GM23248 (cell line): ENCODE data around the gene RXRB. TPM values are rescaled to one million over a fixed set of nuclear protein-coding genes. Genes with fewer than 3 reads are reported as not detected.

Source experiments
- DNase-seq: peaks from one replicate; pipeline ENCODE4 v3.0.0-alpha.2; 2015
- H2AFZ ChIP-seq: fragments of 200-600 bp; sonication (generic); 2 replicates; pipeline ENCODE4 v1.6.1; 2016; ENCODE audit warnings: antibody characterized with exemption
- H3F3A ChIP-seq: fragments of 200-600 bp; sonication (generic); 2 replicates; pipeline ENCODE4 v1.6.1; 2016; ENCODE audit warnings: mild to moderate bottlenecking, antibody characterized with exemption, mixed run types; ENCODE audit not compliant: insufficient read depth
- H3K27ac ChIP-seq: fragments of 200-600 bp; sonication (generic); 2 replicates; pipeline ENCODE4 v1.5.1; 2016; ENCODE audit warnings: mild to moderate bottlenecking
- H3K27me3 ChIP-seq: fragments of 200-600 bp; sonication (generic); replicated peaks from 2 replicates; pipeline ENCODE4 v1.6.1; 2016; ENCODE audit warnings: mild to moderate bottlenecking; ENCODE audit not compliant: insufficient read depth
- H3K36me3 ChIP-seq: fragments of 200-600 bp; sonication (generic); 2 replicates; pipeline ENCODE4 v1.6.1; 2016; ENCODE audit warnings: low read depth, mild to moderate bottlenecking
- H3K4me1 ChIP-seq: fragments of 200-600 bp; sonication (generic); 2 replicates; pipeline ENCODE4 v1.6.1; 2016; ENCODE audit warnings: mild to moderate bottlenecking; ENCODE audit not compliant: insufficient read depth
- H3K4me2 ChIP-seq: fragments of 200-600 bp; sonication (generic); one replicate; pipeline ENCODE4 v1.6.1; 2016; ENCODE audit warnings: mild to moderate bottlenecking; ENCODE audit not compliant: unreplicated experiment
- H3K4me3 ChIP-seq: fragments of 200-600 bp; sonication (generic); 2 replicates; pipeline ENCODE4 v1.5.1; 2016; ENCODE audit warnings: mild to moderate bottlenecking
- H3K79me2 ChIP-seq: fragments of 200-600 bp; sonication (generic); 2 replicates; pipeline ENCODE4 v1.6.1; 2016; ENCODE audit warnings: mild to moderate bottlenecking; ENCODE audit not compliant: insufficient read depth
- H3K9ac ChIP-seq: fragments of 200-600 bp; sonication (generic); 2 replicates; pipeline ENCODE4 v1.6.1; 2016; ENCODE audit warnings: mild to moderate bottlenecking
- H3K9me2 ChIP-seq: fragments of 200-600 bp; sonication (generic); 2 replicates; pipeline ENCODE4 v1.6.1; 2016; ENCODE audit warnings: mixed run types, mild to moderate bottlenecking, moderate library complexity; ENCODE audit not compliant: insufficient read depth
- H3K9me3 ChIP-seq: fragments of 200-600 bp; sonication (generic); one replicate; pipeline ENCODE4 v1.6.1; 2017; ENCODE audit warnings: low read depth
- H4K20me1 ChIP-seq: fragments of 200-600 bp; sonication (generic); 2 replicates; pipeline ENCODE4 v1.6.0; 2016; ENCODE audit not compliant: insufficient read depth
- EZH2 ChIP-seq: fragments of 200-600 bp; sonication (generic); IDR thresholded peaks from 2 replicates; pipeline ENCODE4 v1.6.1; 2018; ENCODE audit warnings: antibody characterized with exemption, mild to moderate bottlenecking; ENCODE audit not compliant: insufficient read depth, poor library complexity, severe bottlenecking
- EZH2phosphoT487 ChIP-seq: fragments of 200-600 bp; sonication (generic); IDR thresholded peaks from 2 replicates; pipeline ENCODE4 v1.6.1; 2018; ENCODE audit warnings: antibody characterized with exemption, moderate library complexity, mild to moderate bottlenecking, low read depth; ENCODE audit not compliant: insufficient read depth
- WGBS, 2 experiments: methylation state at CpG; one replicate each; pipeline ENCODE4 v1.1.6; 2015 to 2017; ENCODE audit warnings: low lambda C conversion rate in 2 of 2, low coverage in 1 of 2; ENCODE audit errors: missing lambda C conversion rate in 2 of 2; 5-methylcytosine and 5-hydroxymethylcytosine counted together
- in situ Hi-C: fragments of 300-500 bp; cut with MboI; formaldehyde crosslinking; loops from 2 replicates; pipeline ENCODE4 v1.15.0; 2020
- microRNA counts: library from miRNA; unstranded; fragments of <30 nt; microRNA quantifications from one replicate; lab custom pipeline; 2016
- microRNA-seq: library from miRNA; unstranded; fragments of <30 nt; microRNA quantifications from one replicate; pipeline ENCODE4, GENCODE V29; 2016; ENCODE audit warnings: borderline number of aligned reads
- polyA plus RNA-seq: library from polyadenylated mRNA; unstranded; fragments of >200 nt; fragmentation: Nextera tagmentation; extraction: Ambion mirVana; gene quantifications from 2 replicates; pipeline ENCODE4 v1.2.1, GENCODE V29; 2016
- small RNA-seq: library from RNA; depleted of rRNA; stranded (forward); fragments of <200 nt; gene quantifications from one replicate; pipeline ENCODE3, GENCODE V24; 2014; ENCODE audit warnings: low read depth, low replicate concordance
- total RNA-seq: library from RNA; depleted of rRNA; stranded (reverse); fragments of >200 nt; shearing (Covaris generic); gene quantifications from 2 replicates; pipeline ENCODE4 v1.2.3, GENCODE V29; 2014; rRNA removed

RXRB gene
- total and polyA plus RNA-seq, 2 experiments from 2014 or later: 27.7 to 28.1 TPM

GRCh38 chr6:33147807-33148666 lies 52.4 kb downstream of the RXRB start:
- no peak overlapping the region for H2AFZ ChIP-seq
- no peaks in the 10 kb centered on the region for H3K79me2 ChIP-seq
- TF ChIP-seq EZH2phosphoT487 (no peak), EZH2 (no peak)
- H3K9ac ChIP-seq: no peak overlapping the region
- no peaks in the 10 kb centered on the region for H3K9me3 ChIP-seq
- H3K36me3 ChIP-seq: no peaks in the 10 kb centered on the region
- in situ Hi-C loops: loop anchor here (10.0 kb wide), 1 partner anchor 133 kb away; no protein-coding TSS in a partner anchor
- H4K20me1 ChIP-seq: no peaks in the 10 kb centered on the region
- H3K27me3 ChIP-seq: peaks cover 19% of the 10 kb centered on the region
- H3K9me2 ChIP-seq: no peaks in the 10 kb centered on the region
- H3K4me1 ChIP-seq: no peaks in the 10 kb centered on the region
- H3K4me2 ChIP-seq: no peak overlapping the region
- 36 to 38% methylated on average over 8 of the region's 8 CpGs for WGBS, 2 experiments
- peaks cover 4% of the 10 kb centered on the region; the same call in 1 of the 2 replicates for H3F3A ChIP-seq
- no peak overlapping the region for H3K4me3 ChIP-seq
- no peak overlapping the region for H3K27ac ChIP-seq
- DNase-seq: peak; percentile 74

DNA sequence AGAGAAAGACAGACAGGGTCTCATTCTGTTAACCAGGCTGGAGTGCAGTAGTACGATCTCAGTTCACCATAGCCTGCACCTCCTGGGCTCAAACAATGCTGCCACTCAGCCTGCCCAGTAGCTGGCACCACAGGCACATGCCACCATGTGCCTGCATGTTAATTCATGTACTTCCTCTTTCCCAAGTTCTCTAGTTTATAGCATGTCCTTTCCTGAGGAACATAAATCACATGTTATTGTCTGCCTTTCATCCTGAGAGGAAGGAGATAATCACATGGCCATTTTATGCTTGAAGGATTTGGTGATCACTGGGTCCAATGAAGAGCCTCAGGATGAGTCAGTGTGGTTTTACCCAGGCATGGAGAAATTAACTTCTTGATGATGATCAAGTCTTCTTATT lies 56.1 kb downstream of the RXRB start:
- H4K20me1 ChIP-seq: no peaks in the 10 kb centered on the region
- peak; percentile 30 for DNase-seq
- TF ChIP-seq EZH2 (no peak), EZH2phosphoT487 (no peak)
- no peaks in the 10 kb centered on the region for H3K79me2 ChIP-seq
- no peak overlapping the region for H3K4me2 ChIP-seq
- H3K4me1 ChIP-seq: no peaks in the 10 kb centered on the region
- 35 to 53% methylated on average over 1 of the region's 1 CpG for WGBS, 2 experiments
- H3K9me3 ChIP-seq: no peaks in the 10 kb centered on the region
- in situ Hi-C loops: loop anchor here (10.0 kb wide), 1 partner anchor 130 kb away; no protein-coding TSS in a partner anchor
- H3F3A ChIP-seq: peaks cover 4% of the 10 kb centered on the region; the same call in 1 of the 2 replicates
- H3K36me3 ChIP-seq: no peaks in the 10 kb centered on the region
- no peaks in the 10 kb centered on the region for H3K9me2 ChIP-seq
- H3K9ac ChIP-seq: no peak overlapping the region
- H3K27ac ChIP-seq: no peak overlapping the region
- H2AFZ ChIP-seq: no peak overlapping the region
- H3K4me3 ChIP-seq: no peak overlapping the region
- H3K27me3 ChIP-seq: peaks cover 40% of the 10 kb centered on the region

MicroRNAs encoded within 50 kb of the gene (microRNA counts, 767-probe panel; counts per million panel counts)
- microRNA hsa-miR-219-1-3p (lab: Ali Mortazavi, UCI): 447 counts per million, percentile 86 among the panel's probes with 10 or more counts
- 447 counts per million, percentile 86 among the panel's probes with 10 or more counts for microRNA hsa-miR-219-5p (lab: Ali Mortazavi, UCI)

Small RNA genes within 50 kb of the gene (microRNA-seq; reads per million reads assigned to microRNA genes)
- gene MIR219A1: 3.1 reads per million

Small RNA genes within 50 kb of the gene (small RNA-seq; reads per million reads assigned to genes)
- gene MIR219A1 (not detected), gene RNY4P10 (0.43 reads per million)

Other genes starting within 250 kb of the RXRB start
- 1.1 and 6.3 TPM in 2 replicates for gene HLA-DMA, start 247.6 kb downstream of the RXRB start, total RNA-seq
- gene HLA-DMA, start 247.6 kb downstream of the RXRB start, polyA plus RNA-seq: 5.6 and 6.2 TPM in 2 replicates
- 85.4 and 95.7 TPM in 2 replicates for gene BRD2, start 232.1 kb downstream of the RXRB start, total RNA-seq
- 99.9 and 105 TPM in 2 replicates for gene BRD2, start 232.1 kb downstream of the RXRB start, polyA plus RNA-seq
- gene HLA-DOA, start 191.1 kb downstream of the RXRB start, total RNA-seq: not detected in 2 replicates
- gene HLA-DOA, start 191.1 kb downstream of the RXRB start, polyA plus RNA-seq: 0.18 TPM in 1 of 2 replicates, not detected in the other
- gene HLA-DPA1, start 127.0 kb downstream of the RXRB start, total RNA-seq: 0.89 and 2.5 TPM in 2 replicates
- gene HLA-DPA1, start 127.0 kb downstream of the RXRB start, polyA plus RNA-seq: 4.2 and 4.9 TPM in 2 replicates
- gene HLA-DPB1, start 124.7 kb downstream of the RXRB start, total RNA-seq: 12.5 and 14.9 TPM in 2 replicates
- gene HLA-DPB1, start 124.7 kb downstream of the RXRB start, polyA plus RNA-seq: 17.8 and 18.9 TPM in 2 replicates
- 0.25 and 0.32 TPM in 2 replicates for gene COL11A2, start 8.2 kb downstream of the RXRB start, total RNA-seq
- 0.05 and 0.31 TPM in 2 replicates for gene COL11A2, start 8.2 kb downstream of the RXRB start, polyA plus RNA-seq
- gene SLC39A7, start 202 bp upstream of the RXRB start, total RNA-seq: 126 and 147 TPM in 2 replicates
- gene SLC39A7, start 202 bp upstream of the RXRB start, polyA plus RNA-seq: 24.7 and 26.9 TPM in 2 replicates
- gene HSD17B8, start 4.0 kb upstream of the RXRB start, total RNA-seq: 1.8 and 3.7 TPM in 2 replicates
- 5.3 and 5.6 TPM in 2 replicates for gene HSD17B8, start 4.0 kb upstream of the RXRB start, polyA plus RNA-seq
- gene RING1, start 7.8 kb upstream of the RXRB start, total RNA-seq: 35.8 and 37.6 TPM in 2 replicates
- gene RING1, start 7.8 kb upstream of the RXRB start, polyA plus RNA-seq: 11.3 and 12.7 TPM in 2 replicates
- gene VPS52, start 71.2 kb upstream of the RXRB start, total RNA-seq: 32.3 and 38.8 TPM in 2 replicates
- gene VPS52, start 71.2 kb upstream of the RXRB start, polyA plus RNA-seq: 33.9 and 35.3 TPM in 2 replicates
- 2,521 and 3,021 TPM in 2 replicates for gene RPS18, start 71.4 kb upstream of the RXRB start, total RNA-seq
- gene RPS18, start 71.4 kb upstream of the RXRB start, polyA plus RNA-seq: 1,848 and 1,924 TPM in 2 replicates
- 2.6 and 2.7 TPM in 2 replicates for gene B3GALT4, start 76.5 kb upstream of the RXRB start, total RNA-seq
- 2.4 and 2.7 TPM in 2 replicates for gene B3GALT4, start 76.5 kb upstream of the RXRB start, polyA plus RNA-seq
- 64.4 and 81.9 TPM in 2 replicates for gene WDR46, start 88.6 kb upstream of the RXRB start, total RNA-seq
- gene WDR46, start 88.6 kb upstream of the RXRB start, polyA plus RNA-seq: 79.4 and 90.9 TPM in 2 replicates
- gene PFDN6, start 88.9 kb upstream of the RXRB start, total RNA-seq: 31.9 and 38.7 TPM in 2 replicates
- gene PFDN6, start 88.9 kb upstream of the RXRB start, polyA plus RNA-seq: 7.9 and 9.1 TPM in 2 replicates
- 18.5 and 21.1 TPM in 2 replicates for gene RGL2, start 98.3 kb upstream of the RXRB start, total RNA-seq
- gene RGL2, start 98.3 kb upstream of the RXRB start, polyA plus RNA-seq: 22.4 and 23.3 TPM in 2 replicates
- 62.3 and 68.7 TPM in 2 replicates for gene TAPBP, start 113.4 kb upstream of the RXRB start, total RNA-seq
- gene TAPBP, start 113.4 kb upstream of the RXRB start, polyA plus RNA-seq: 75.8 and 78.4 TPM in 2 replicates
- 15.3 and 18.3 TPM in 2 replicates for gene ZBTB22, start 117.1 kb upstream of the RXRB start, total RNA-seq
- 9.8 and 11.2 TPM in 2 replicates for gene ZBTB22, start 117.1 kb upstream of the RXRB start, polyA plus RNA-seq
- gene DAXX, start 122.3 kb upstream of the RXRB start, total RNA-seq: 24.8 and 27.8 TPM in 2 replicates
- 42.2 and 49.3 TPM in 2 replicates for gene DAXX, start 122.3 kb upstream of the RXRB start, polyA plus RNA-seq
- 14.4 and 14.5 TPM in 2 replicates for gene KIFC1, start 191.2 kb upstream of the RXRB start, total RNA-seq
- 3.9 and 4.0 TPM in 2 replicates for gene KIFC1, start 191.2 kb upstream of the RXRB start, polyA plus RNA-seq
- gene PHF1, start 210.3 kb upstream of the RXRB start, total RNA-seq: 39.8 and 44.9 TPM in 2 replicates
- 24.5 TPM in 2 replicates for gene PHF1, start 210.3 kb upstream of the RXRB start, polyA plus RNA-seq
- 197 and 204 TPM in 2 replicates for gene CUTA, start 217.4 kb upstream of the RXRB start, total RNA-seq
- gene CUTA, start 217.4 kb upstream of the RXRB start, polyA plus RNA-seq: 397 and 404 TPM in 2 replicates
- gene SYNGAP1, start 219.4 kb upstream of the RXRB start, total RNA-seq: 2.8 and 3.7 TPM in 2 replicates
- gene SYNGAP1, start 219.4 kb upstream of the RXRB start, polyA plus RNA-seq: 0.42 and 0.65 TPM in 2 replicates